Neural cell (in vitro differentiated cells): ENCODE results near the gene CNST.

ENCODE experiments used
- CTCF ChIP-seq: fragments of 450-650 bp; IDR thresholded peaks from 2 replicates; pipeline ENCODE4 v1.5.1; 2014; ENCODE audit warnings: antibody characterized with exemption, mild to moderate bottlenecking, moderate library complexity; ENCODE audit not compliant: poor library complexity, severe bottlenecking
- EP300 ChIP-seq: fragments of 450-650 bp; conservative IDR thresholded peaks from 2 replicates; pipeline ENCODE4 v1.6.1; 2014; ENCODE audit warnings: antibody characterized with exemption, mild to moderate bottlenecking, moderate library complexity; ENCODE audit not compliant: poor library complexity, severe bottlenecking
- REST ChIP-seq: IDR thresholded peaks from 2 replicates; pipeline ENCODE4 v1.6.1; 2012; ENCODE audit warnings: borderline replicate concordance
- SMC3 ChIP-seq: fragments of 450-650 bp; conservative IDR thresholded peaks from 2 replicates; pipeline ENCODE4 v1.6.1; 2014; ENCODE audit warnings: antibody characterized with exemption, mild to moderate bottlenecking, moderate library complexity; ENCODE audit not compliant: poor library complexity

- TF ChIP-seq CTCF (no peak), SMC3 (no peak), EP300 (no peak), REST (no peak)
These were observed 65.2 kb downstream of the CNST start for GRCh38 chr1:246631426-246631825.
